GM21576 (cell line): ENCODE results near the gene WFIKKN1.

Experiments used
- ATAC-seq: cut with Tn5 transposase; IDR thresholded peaks from one replicate; pipeline ENCODE4 v1.9.1; 2021; ENCODE audit warnings: mild to moderate bottlenecking, moderate library complexity; ENCODE audit not compliant: unreplicated experiment

The WFIKKN1 gene

GRCh38 chr16:636206-637080, 5.7 kb downstream of the WFIKKN1 start, which contains the start of gene METTL26:
Gene METTL26, minus strand, starts transcription at chr16:636305. Its CDS starts 15 bp downstream, at chr16:636290.
- peak; percentile 63 for ATAC-seq

- ATAC-seq, result no peak
These were observed 6.6 kb downstream of the WFIKKN1 start for GRCh38 chr16:637081-638018.

- no peak for ATAC-seq
These were observed 7.3 kb downstream of the WFIKKN1 start for GRCh38 chr16:638034-638543.

- no peak for ATAC-seq
These were observed 8.1 kb downstream of the WFIKKN1 start for GRCh38 chr16:638836-639235.

- ATAC-seq, result no peak
These were observed 9.8 kb downstream of the WFIKKN1 start for GRCh38 chr16:640614-641013.

GRCh38 chr16:641326-642188, 10.8 kb downstream of the WFIKKN1 start, which contains the start of gene MCRIP2:
Gene MCRIP2, plus strand, starts transcription at chr16:641828. Its CDS starts 164 bp downstream, at chr16:641992.
- ATAC-seq, result peak; percentile 42

- ATAC-seq, result peak; percentile 32
These were observed 11.6 kb downstream of the WFIKKN1 start for GRCh38 chr16:642189-643049.

GRCh38 chr16:643050-643368, 12.2 kb downstream of the WFIKKN1 start:
- ATAC-seq, result no peak

- no peak for ATAC-seq
These were observed 13.8 kb downstream of the WFIKKN1 start for GRCh38 chr16:644556-644955.

- no peak for ATAC-seq
These were observed 15.3 kb downstream of the WFIKKN1 start for GRCh38 chr16:645852-646678.

- no peak for ATAC-seq
These were observed 15.9 kb downstream of the WFIKKN1 start for GRCh38 chr16:646679-647172.

- ATAC-seq, result no peak
These were observed 16.6 kb downstream of the WFIKKN1 start for GRCh38 chr16:647173-647902.

GRCh38 chr16:648071-648780, 17.4 kb downstream of the WFIKKN1 start:
- no peak for ATAC-seq

- ATAC-seq, result peak; percentile 64
These were observed 18.2 kb downstream of the WFIKKN1 start, which contains the start of gene WDR90 for GRCh38 chr16:648781-649589. Gene WDR90, plus strand, starts transcription at chr16:649365. Its CDS starts 52 bp downstream, at chr16:649417.

GRCh38 chr16:649631-650030, 18.8 kb downstream of the WFIKKN1 start:
- ATAC-seq, result no peak

- ATAC-seq, result no peak
These were observed 21.1 kb downstream of the WFIKKN1 start for GRCh38 chr16:651844-652243.
